Heart left ventricle (tissue), 13 donors: ENCODE results near the gene SEMA3F.

Source experiments
- POLR2A ChIP-seq, 2 donors: fragments of 450-650 bp; IDR thresholded peaks; one replicate each; pipeline ENCODE4 v1.6.1; 2017; ENCODE audit warnings: antibody characterized with exemption in 2 of 2, mild to moderate bottlenecking in 2 of 2, moderate library complexity in 2 of 2
- TF ChIP-seq, protein P1 (sequence below), 12 donors: fragments of 200-600 bp; sonication (generic) in 4 of 12; IDR thresholded peaks; one replicate each; pipeline versions ENCODE4 v1.5.0 to v1.8.0; 2018 to 2022; ENCODE audit warnings: antibody characterized with exemption in 12 of 12, mild to moderate bottlenecking in 5 of 12
- donor health status: ischemic (EF 13 %, LVEDD 7.1; RV severe dilation, severe dysfunction).
- donor health status: DM: no; HTN: yes; CAD: no.
- donor health status: DM: no; HTN: no; CAD: no.
- donor health status: ischemic (EF 25% LVEDD 6.9; RV normal size, moderate dysfunction).
- donor health status: ischemic (EF 25% LVEDD 5.7; RV mildly dilated, moderate dysfunction).
- donor health status: ischemic (EF 35%, LVEDD 5.7; RV mildly dilated, moderate dysfunction).
- donor health status: nonischemic (EF 11% LVEDD 7.7; RV severe dilation, severe dysfunction).
- donor health status: DM: yes; HTN: yes; CAD: no.
- donor health status: PGD.
- donor health status: ischemic (EF 29% LVEDD 5.4; RV normal size, mild dysfunction).
- donor health status: nonischemic (EF 23%, LVEDD 6.1; RV moderate dilation, normal function).

DNA sequence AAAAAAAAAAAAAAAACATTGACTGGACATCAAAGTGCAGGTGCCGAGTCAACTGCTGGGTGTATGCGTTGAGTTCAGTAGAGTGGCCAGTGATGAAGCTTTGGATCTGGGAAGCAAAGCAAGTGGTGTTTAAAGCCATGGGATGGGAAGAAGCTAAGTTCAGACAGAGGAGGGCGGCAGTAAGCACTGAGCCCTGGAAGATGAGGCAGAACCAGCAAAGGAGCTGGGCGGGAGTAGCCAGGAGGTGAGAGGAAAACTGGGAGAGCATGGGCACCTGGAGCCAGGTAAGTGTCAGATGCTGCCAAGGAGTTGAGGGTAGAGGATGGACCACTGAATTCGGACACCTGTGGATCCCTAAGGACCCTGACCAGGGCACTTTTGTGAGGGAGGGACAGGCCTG lies 69.5 kb downstream of the SEMA3F start:
- TF ChIP-seq, protein P1, sequence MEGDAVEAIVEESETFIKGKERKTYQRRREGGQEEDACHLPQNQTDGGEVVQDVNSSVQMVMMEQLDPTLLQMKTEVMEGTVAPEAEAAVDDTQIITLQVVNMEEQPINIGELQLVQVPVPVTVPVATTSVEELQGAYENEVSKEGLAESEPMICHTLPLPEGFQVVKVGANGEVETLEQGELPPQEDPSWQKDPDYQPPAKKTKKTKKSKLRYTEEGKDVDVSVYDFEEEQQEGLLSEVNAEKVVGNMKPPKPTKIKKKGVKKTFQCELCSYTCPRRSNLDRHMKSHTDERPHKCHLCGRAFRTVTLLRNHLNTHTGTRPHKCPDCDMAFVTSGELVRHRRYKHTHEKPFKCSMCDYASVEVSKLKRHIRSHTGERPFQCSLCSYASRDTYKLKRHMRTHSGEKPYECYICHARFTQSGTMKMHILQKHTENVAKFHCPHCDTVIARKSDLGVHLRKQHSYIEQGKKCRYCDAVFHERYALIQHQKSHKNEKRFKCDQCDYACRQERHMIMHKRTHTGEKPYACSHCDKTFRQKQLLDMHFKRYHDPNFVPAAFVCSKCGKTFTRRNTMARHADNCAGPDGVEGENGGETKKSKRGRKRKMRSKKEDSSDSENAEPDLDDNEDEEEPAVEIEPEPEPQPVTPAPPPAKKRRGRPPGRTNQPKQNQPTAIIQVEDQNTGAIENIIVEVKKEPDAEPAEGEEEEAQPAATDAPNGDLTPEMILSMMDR (IDR thresholded peaks at IDR 0.05), result no peak
- no peak for TF ChIP-seq POLR2A (IDR thresholded peaks at IDR 0.05)
